Activated CD4-positive, alpha-beta T cell treated with anti-CD3 and anti-CD28 coated beads for 36 hours (primary cell): ENCODE results near the gene NCKAP1. TPM values are rescaled to one million over a fixed set of nuclear protein-coding genes. Genes with fewer than 3 reads are reported as not detected.
"Not testable (repeated sequence)": the region's sequence is repeated elsewhere in the genome, so short reads cannot be mapped to it uniquely, and the experiment has no call there.

Experiments used
- ATAC-seq: fragments of 200-7000 bp; cut with Tn5 transposase; one replicate; pipeline ENCODE4 v1.10.0; 2021; ENCODE audit warnings: mild to moderate bottlenecking, moderate library complexity
- CTCF ChIA-PET: fragments of 350-600 bp; sonication (Branson Sonifier 250); formaldehyde crosslinking; loops from one replicate; lab custom pipeline; 2021; ENCODE audit warnings: antibody characterized with exemption; lab: Charles Lee
- POLR2A ChIA-PET: fragments of 350-600 bp; sonication (Branson Sonifier 250); formaldehyde crosslinking; loops from one replicate; lab custom pipeline; 2021; ENCODE audit warnings: antibody characterized with exemption, inconsistent platforms; lab: Charles Lee
- DNase-seq: peaks from one replicate; pipeline ENCODE4 v3.0.0-alpha.2; 2020
- H3K27ac Mint-ChIP-seq: one replicate; pipeline ENCODE4 v1.8.0; 2021; ENCODE audit warnings: mixed read lengths
- H3K27me3 Mint-ChIP-seq: one replicate; pipeline ENCODE4 v1.8.0; 2021; ENCODE audit warnings: mixed read lengths
- H3K36me3 Mint-ChIP-seq: one replicate; pipeline ENCODE4 v1.8.0; 2021; ENCODE audit warnings: low read depth, mixed read lengths
- H3K4me1 Mint-ChIP-seq: one replicate; pipeline ENCODE4 v1.8.0; 2021; ENCODE audit warnings: mixed read lengths
- H3K4me3 Mint-ChIP-seq: one replicate; pipeline ENCODE4 v1.8.0; 2021; ENCODE audit warnings: mild to moderate bottlenecking, moderate library complexity, mixed read lengths
- H3K9me3 Mint-ChIP-seq: one replicate; pipeline ENCODE4 v1.8.0; 2021; ENCODE audit warnings: low read depth, mixed read lengths
- intact Hi-C, 2 experiments: fragments of 100-400 bp; cut with DNase I in 1 of 2; cut with micrococcal nuclease in 1 of 2; formaldehyde crosslinking; loops; one replicate each; pipeline versions ENCODE4 v1.14.2 to v1.15.1; 2022 to 2024; cut with DNase I, micrococcal nuclease
- total RNA-seq, 2 experiments: library from RNA; stranded (reverse); gene quantifications; one replicate each; pipeline ENCODE4 v1.2.3, GENCODE V29; 2021

Gene NCKAP1
- total RNA-seq, 2 experiments from 2014 or later: 9.1 to 11.7 TPM

DNA sequence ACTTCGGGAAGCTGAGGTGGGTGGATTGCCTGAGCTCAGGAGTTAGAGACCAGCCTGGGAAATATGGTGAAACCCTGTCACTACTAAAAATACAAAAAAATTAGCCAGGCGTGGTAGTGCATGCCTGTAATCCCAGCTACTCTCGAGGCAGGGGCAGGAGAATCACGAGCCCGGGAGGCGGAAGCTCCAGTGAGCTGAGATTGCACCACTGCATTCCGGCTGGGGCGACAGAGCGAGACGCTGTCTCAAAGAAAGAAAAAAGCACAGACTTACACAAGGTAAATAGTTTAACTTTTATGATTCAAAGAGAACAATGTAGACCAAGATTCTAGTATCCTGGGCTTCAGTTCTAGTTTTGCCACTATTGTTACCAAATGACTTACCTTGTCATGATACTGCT lies 37.4 kb downstream of the NCKAP1 start:
- ChIA-PET POLR2A (no interaction called here), CTCF (interaction anchor here (0.6 to 1.4 kb wide), 2 partner anchors 21 to 60 kb away, joined by 3 read pairs; no protein-coding TSS in a partner anchor)
- Mint-ChIP-seq H3K4me1 (no peaks in the 10 kb centered on the region), H3K27me3 (no peaks in the 10 kb centered on the region), H3K4me3 (no peak overlapping the region), H3K9me3 (no peaks in the 10 kb centered on the region), H3K36me3 (peaks cover 8% of the 10 kb centered on the region), H3K27ac (no peak overlapping the region)
- intact Hi-C loops: no loop called here
- DNase-seq: no peak
- ATAC-seq: no peak

DNA sequence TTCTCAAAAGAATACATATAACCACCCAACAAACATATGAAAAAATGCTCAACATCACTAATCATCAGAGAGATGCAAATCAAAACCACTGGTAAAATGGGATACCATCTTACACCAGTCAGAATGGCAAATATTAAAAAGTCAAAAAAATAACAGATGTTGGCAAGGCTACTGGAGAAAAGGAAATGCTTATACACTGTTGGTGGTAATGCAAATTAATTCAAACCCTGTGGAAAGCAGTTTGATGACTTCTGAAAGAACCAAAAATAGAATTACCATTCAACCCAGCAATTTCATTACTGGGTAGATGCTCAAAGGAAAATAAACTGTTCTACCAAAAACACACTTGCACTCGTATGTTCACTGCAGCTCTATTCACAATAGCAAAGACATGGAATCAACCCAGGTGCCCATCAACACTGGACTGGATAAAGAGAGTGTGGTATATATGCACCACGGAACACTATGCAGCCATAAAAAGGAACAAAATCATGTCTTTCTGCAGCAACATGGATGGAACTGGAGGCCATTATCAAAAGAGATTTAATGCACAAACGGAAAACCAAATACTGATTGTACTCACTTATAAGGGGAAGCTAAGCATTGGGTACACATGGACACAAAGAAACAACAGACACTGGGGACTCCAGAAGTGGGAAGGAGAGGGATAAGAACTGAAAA lies 38.8 kb downstream of the NCKAP1 start:
- no peak for ATAC-seq
- ChIA-PET POLR2A (no interaction called here), CTCF (no interaction called here)
- intact Hi-C loops: no loop called here
- no peak overlapping the region for H3K4me3 Mint-ChIP-seq
- no peak overlapping the region for H3K27ac Mint-ChIP-seq
- H3K4me1 Mint-ChIP-seq: no peaks in the 10 kb centered on the region
- H3K36me3 Mint-ChIP-seq: peaks cover 12% of the 10 kb centered on the region
- H3K9me3 Mint-ChIP-seq: no peaks in the 10 kb centered on the region
- no peak for DNase-seq
- H3K27me3 Mint-ChIP-seq: no peaks in the 10 kb centered on the region

DNA sequence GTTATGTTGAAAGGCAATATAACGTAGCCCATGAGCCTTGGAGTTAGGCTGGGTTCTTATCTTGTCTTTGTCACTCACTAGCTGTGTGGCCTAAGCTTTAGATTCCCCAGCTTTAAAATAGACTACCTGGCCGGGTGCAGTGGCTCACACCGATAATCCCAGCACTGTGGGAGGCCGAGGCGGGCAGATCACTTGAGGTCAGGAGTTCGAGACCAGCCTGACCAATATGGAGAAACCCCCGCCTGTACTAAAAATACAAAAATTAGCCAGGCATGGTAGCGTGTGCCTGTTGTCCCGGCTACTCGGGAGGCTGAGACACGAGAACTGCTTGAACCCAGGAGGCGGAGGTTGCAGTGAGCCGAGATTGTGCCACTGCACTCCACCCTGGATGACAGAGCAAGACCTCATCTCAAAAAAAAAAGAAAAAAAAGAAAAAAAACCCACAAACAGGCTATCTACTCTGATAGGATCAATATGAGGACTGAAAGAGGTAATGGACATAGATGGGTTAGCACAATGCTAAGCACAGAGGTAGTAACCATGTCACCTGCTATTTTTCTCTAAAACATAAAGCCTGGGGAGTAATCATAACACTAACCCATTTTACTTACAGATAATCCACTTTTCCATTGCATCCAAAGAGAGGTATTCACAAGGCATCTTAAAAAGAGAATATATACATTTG lies 43.9 kb downstream of the NCKAP1 start:
- intact Hi-C loops: no loop called here
- DNase-seq: no peak
- H3K9me3 Mint-ChIP-seq: no peaks in the 10 kb centered on the region
- no peak overlapping the region for H3K27ac Mint-ChIP-seq
- H3K27me3 Mint-ChIP-seq: no peaks in the 10 kb centered on the region
- ATAC-seq: no peak
- H3K4me3 Mint-ChIP-seq: no peak overlapping the region
- ChIA-PET CTCF (interaction anchor here (0.6 to 1.1 kb wide), 3 partner anchors 10 to 170 kb away, joined by 3 to 7 read pairs (median 6); no protein-coding TSS in a partner anchor), POLR2A (no interaction called here)
- H3K36me3 Mint-ChIP-seq: peaks cover 16% of the 10 kb centered on the region
- H3K4me1 Mint-ChIP-seq: no peaks in the 10 kb centered on the region

DNA sequence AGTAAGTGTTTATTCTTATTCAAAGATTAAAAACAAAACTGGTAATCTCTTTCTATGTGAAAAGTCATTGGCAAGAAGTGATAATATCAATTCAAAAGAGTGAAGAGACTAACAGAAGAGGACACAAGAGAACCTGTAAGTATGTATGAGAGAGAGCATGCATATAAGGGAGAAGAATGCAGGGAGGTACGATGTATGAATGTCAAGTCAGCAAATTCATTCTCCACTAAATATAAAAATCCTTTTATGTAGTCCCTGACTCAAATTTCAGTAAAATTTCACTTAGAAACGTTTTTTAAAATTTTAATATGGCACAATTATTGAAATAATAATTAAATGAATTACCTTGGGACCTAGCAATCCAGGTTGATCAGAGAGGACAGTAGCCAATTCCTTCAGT lies 55.3 kb downstream of the NCKAP1 start:
- ChIA-PET POLR2A (no interaction called here), CTCF (interaction anchor here (1.0 to 1.5 kb wide), 2 partner anchors 9 to 215 kb away, joined by 4 read pairs; no protein-coding TSS in a partner anchor)
- intact Hi-C loops: loop anchor here (5.0 kb wide), 2 partner anchors 201 to 741 kb away; no protein-coding TSS in a partner anchor
- Mint-ChIP-seq H3K27ac (no peak overlapping the region), H3K27me3 (no peaks in the 10 kb centered on the region), H3K4me1 (no peaks in the 10 kb centered on the region), H3K9me3 (no peaks in the 10 kb centered on the region), H3K4me3 (no peak overlapping the region), H3K36me3 (peaks cover 4% of the 10 kb centered on the region)
- DNase-seq: no peak
- no peak for ATAC-seq

DNA sequence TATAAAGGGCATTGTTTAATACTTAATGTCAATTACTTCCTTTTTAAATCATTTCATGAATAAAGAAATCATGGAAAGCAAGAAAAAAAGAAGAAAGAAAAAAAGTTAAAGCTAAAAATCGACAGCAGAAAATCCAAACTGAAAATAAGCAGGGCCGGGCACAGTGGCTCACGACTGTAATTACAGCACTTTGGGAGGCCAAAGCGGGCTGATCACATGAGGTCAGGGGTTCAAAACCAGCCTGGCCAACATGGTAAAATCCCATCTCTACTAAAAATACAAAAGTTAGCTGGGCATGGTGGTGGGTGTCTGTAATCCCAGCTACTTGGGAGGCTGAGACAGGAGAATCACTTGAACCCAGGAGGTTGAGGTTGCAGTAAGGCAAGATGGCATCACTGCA lies 56.8 kb downstream of the NCKAP1 start:
- POLR2A ChIA-PET: interaction anchor here (0.5 kb wide), 1 partner anchor 19 kb away, joined by 4 read pairs; no protein-coding TSS in a partner anchor
- H3K27ac Mint-ChIP-seq, H3K4me3 Mint-ChIP-seq, DNase-seq, ATAC-seq, H3K27me3 Mint-ChIP-seq, H3K36me3 Mint-ChIP-seq, H3K4me1 Mint-ChIP-seq, H3K9me3 Mint-ChIP-seq: not testable (repeated sequence)
- intact Hi-C loops: loop anchor here (2.0 to 5.0 kb wide), 3 partner anchors 199 to 739 kb away; no protein-coding TSS in a partner anchor
- CTCF ChIA-PET: interaction anchor here (0.7 to 2.8 kb wide), 4 partner anchors 32 to 740 kb away, joined by 3 to 25 read pairs (median 4); no protein-coding TSS in a partner anchor

DNA sequence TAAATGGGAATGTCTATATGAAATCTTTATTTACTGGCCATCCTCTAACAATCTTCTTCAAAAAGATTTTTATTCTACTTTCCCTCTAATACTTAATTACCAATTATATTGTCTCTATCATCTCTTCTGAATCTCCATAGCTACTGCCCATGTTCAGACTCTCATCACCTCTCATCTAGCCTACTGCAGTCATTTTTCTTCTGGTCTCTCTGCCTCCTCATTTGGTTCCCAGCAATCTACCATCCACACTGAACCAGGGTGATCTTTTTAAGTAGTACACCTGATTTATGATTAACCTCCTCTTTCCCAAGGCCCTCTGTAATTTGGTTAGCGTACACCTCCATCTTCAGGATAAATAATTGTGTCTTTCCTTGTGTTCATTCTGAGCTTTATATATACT lies 57.6 kb downstream of the NCKAP1 start:
- no peaks in the 10 kb centered on the region for H3K27me3 Mint-ChIP-seq
- no peaks in the 10 kb centered on the region for H3K4me1 Mint-ChIP-seq
- no peak overlapping the region for H3K4me3 Mint-ChIP-seq
- ChIA-PET CTCF (interaction anchor here (0.7 to 2.8 kb wide), 26 partner anchors 9 to 795 kb away, joined by 3 to 31 read pairs (median 4); no protein-coding TSS in a partner anchor), POLR2A (no interaction called here)
- H3K9me3 Mint-ChIP-seq: no peaks in the 10 kb centered on the region
- intact Hi-C loops: loop anchor here (1.0 to 5.0 kb wide), 6 partner anchors 196 to 794 kb away; no protein-coding TSS in a partner anchor
- H3K36me3 Mint-ChIP-seq: peaks cover 4% of the 10 kb centered on the region
- no peak overlapping the region for H3K27ac Mint-ChIP-seq
- no peak for DNase-seq
- no peak for ATAC-seq

DNA sequence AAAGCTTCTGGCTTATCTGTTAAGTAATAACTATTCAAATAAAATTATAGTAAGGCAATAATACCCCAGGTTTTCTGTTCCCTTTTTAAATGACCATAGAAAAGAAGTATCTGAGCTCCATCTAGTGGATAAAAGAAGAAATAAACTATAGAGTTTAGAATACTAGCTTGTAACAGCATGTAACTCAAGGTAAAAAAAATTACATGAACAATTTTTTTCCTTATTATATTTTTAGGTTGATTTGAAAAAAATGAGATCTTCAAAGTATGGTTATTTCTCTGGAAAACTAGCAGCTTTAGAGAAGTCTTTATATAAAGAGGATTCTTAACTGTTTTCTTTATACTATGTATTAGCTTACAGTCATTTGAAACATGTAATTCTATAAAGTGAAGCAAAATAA lies 58.1 kb downstream of the NCKAP1 start:
- POLR2A ChIA-PET: no interaction called here
- H3K9me3 Mint-ChIP-seq: no peaks in the 10 kb centered on the region
- intact Hi-C loops: loop anchor here (1.0 to 5.0 kb wide), 6 partner anchors 196 to 794 kb away; no protein-coding TSS in a partner anchor
- H3K4me1 Mint-ChIP-seq: no peaks in the 10 kb centered on the region
- CTCF ChIA-PET: interaction anchor here (0.7 to 2.8 kb wide), 29 partner anchors 8 to 794 kb away, joined by 3 to 31 read pairs (median 4); no protein-coding TSS in a partner anchor
- no peak overlapping the region for H3K27ac Mint-ChIP-seq
- no peaks in the 10 kb centered on the region for H3K27me3 Mint-ChIP-seq
- no peak overlapping the region for H3K4me3 Mint-ChIP-seq
- ATAC-seq (peak; percentile 42), DNase-seq (no peak)
- peaks cover 4% of the 10 kb centered on the region for H3K36me3 Mint-ChIP-seq

DNA sequence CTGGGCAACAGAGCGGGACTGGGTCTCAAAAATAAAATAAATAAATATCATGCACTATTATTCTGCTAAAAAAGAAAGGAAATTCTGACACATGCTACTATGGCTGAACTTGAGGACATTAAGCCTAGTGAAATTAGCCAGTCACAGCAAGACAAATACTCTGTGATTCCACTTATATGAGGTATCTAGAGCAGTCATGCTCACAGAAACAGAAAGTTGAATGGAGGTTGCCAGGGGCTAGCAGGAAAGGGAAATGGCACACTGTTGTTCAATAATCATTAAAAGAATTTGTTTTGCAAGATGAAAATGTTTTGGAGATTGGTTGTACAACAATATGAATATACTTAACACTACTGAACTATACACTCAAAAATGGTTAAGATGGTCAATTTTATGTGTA lies 60.8 kb downstream of the NCKAP1 start:
- DNase-seq: no peak
- Mint-ChIP-seq H3K36me3 (peaks cover 6% of the 10 kb centered on the region), H3K27ac (no peak overlapping the region), H3K27me3 (no peaks in the 10 kb centered on the region), H3K4me1 (no peaks in the 10 kb centered on the region), H3K4me3 (no peak overlapping the region), H3K9me3 (no peaks in the 10 kb centered on the region)
- ATAC-seq: no peak
- CTCF ChIA-PET: interaction anchor here (0.7 to 1.2 kb wide), 2 partner anchors 20 to 791 kb away, joined by 3 read pairs; no protein-coding TSS in a partner anchor
- POLR2A ChIA-PET: no interaction called here
- intact Hi-C loops: no loop called here

DNA sequence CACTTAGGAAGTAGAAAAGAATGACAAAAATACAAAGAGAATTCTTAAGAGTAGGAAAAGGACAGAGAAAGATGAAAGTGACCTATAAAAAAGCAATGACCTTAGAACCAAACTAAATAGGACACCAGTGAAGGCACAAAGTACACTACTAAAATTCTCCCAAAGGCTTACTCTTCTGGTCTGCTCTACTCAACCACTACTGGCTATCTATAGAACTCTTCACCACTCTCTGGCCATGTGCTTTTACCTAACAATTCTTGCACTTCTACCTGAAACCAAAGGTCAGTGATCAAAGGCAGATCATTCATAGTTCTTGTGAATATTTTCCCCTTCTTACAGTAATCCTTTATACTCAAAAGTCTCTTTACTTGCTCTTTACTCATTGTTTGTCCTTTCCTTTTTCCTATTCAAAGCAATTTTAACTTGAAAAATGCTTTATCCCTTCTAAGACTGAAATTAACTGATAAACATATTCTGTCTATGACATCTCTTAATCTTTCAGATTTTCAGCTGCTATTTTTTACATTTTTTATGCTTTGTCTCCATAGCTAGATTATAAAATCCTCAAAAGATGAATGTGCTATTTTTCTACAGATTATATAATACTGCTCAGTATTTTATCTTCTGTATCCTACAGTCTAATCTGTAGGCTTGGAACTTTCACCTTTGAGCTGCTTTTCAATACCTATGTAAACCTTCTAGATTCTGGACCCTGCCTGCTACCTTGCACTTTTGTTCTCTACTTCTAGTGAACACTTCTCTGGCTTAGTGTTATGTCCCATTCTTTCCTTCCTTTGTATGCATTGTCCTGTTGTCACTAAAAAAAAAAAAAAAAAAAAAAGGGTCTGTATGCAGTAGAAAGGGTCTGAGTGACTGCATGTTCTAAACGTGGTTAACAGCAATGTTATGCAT lies 64.6 kb downstream of the NCKAP1 start:
- Mint-ChIP-seq H3K27me3 (no peaks in the 10 kb centered on the region), H3K4me3 (no peak overlapping the region), H3K36me3 (peaks cover 9% of the 10 kb centered on the region), H3K27ac (no peak overlapping the region), H3K9me3 (no peaks in the 10 kb centered on the region), H3K4me1 (no peaks in the 10 kb centered on the region)
- ATAC-seq: no peak
- DNase-seq: no peak
- ChIA-PET POLR2A (no interaction called here), CTCF (no interaction called here)
- intact Hi-C loops: no loop called here

DNA sequence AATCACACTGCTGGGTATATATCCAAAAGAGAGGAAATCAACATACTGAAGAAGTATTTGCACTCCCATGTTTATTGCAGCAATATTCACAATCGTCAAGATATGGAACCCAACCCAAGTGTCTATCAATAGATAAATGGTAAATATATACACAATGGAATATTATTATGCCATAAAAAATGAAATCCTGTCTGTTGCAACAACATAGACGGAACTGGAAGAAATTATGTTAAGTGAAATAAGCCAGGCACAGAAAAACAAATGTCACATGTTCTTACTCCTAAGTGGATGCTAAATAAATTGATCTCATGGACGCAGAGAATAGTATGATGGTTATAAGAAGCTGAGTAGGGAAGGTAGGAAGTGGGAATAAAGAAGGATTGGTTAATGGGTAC lies 65.7 kb downstream of the NCKAP1 start:
- H3K36me3 Mint-ChIP-seq: peaks cover 9% of the 10 kb centered on the region
- CTCF ChIA-PET: interaction anchor here (1.2 kb wide), 1 partner anchor 7 kb away, joined by 4 read pairs; no protein-coding TSS in a partner anchor

More for the DNA sequence above, 65.7 kb downstream of the NCKAP1 start:
- POLR2A ChIA-PET: no interaction called here
- H3K27ac Mint-ChIP-seq: no peak overlapping the region
- DNase-seq: no peak
- intact Hi-C loops: no loop called here
- no peak overlapping the region for H3K4me3 Mint-ChIP-seq
- H3K9me3 Mint-ChIP-seq: no peaks in the 10 kb centered on the region
- no peak for ATAC-seq
- H3K27me3 Mint-ChIP-seq: no peaks in the 10 kb centered on the region
- H3K4me1 Mint-ChIP-seq: no peaks in the 10 kb centered on the region
